Cardiac fibroblast (primary cell): ENCODE data around the gene NAIF1.
"Not testable (repeated sequence)": the region's sequence is repeated elsewhere in the genome, so short reads cannot be mapped to it uniquely, and the experiment has no call there.

Experiments used
- DNase-seq, 2 donors: peaks; one replicate each; pipeline versions ENCODE4 v3.0.0 to v3.0.0-alpha.2; 2010; ENCODE audit warnings: low read depth in 2 of 2
- H3K4me3 ChIP-seq, 2 donors: replicated peaks in 1 of 2; 1 replicate in 1 of 2; 2 replicates in 1 of 2; pipeline ENCODE4 v1.5.1; 2011; ENCODE audit warnings: low read depth in 2 of 2, low read length in 2 of 2, mild to moderate bottlenecking in 2 of 2, moderate library complexity in 1 of 2
- CTCF ChIP-seq: IDR thresholded peaks from one replicate; pipeline ENCODE4 v1.5.1; 2011; ENCODE audit warnings: low read depth, mild to moderate bottlenecking, low read length, inconsistent platforms

The NAIF1 gene

GRCh38 chr9:128033609-128034008, 33.5 kb downstream of the NAIF1 start:
- no peak for DNase-seq
- no peak overlapping the region for H3K4me3 ChIP-seq
- no peak for TF ChIP-seq CTCF

GRCh38 chr9:128027705-128028104, 39.4 kb downstream of the NAIF1 start:
- no peak for DNase-seq
- no peak for TF ChIP-seq CTCF
- no peak overlapping the region for H3K4me3 ChIP-seq

GRCh38 chr9:128026773-128027541, 40.2 kb downstream of the NAIF1 start:
- H3K4me3 ChIP-seq: no peak overlapping the region
- TF ChIP-seq CTCF: no peak
- peak; percentile 73 to 77 for DNase-seq

- no peak overlapping the region for H3K4me3 ChIP-seq
- TF ChIP-seq CTCF: no peak
- DNase-seq: no peak
These were observed 40.8 kb downstream of the NAIF1 start for GRCh38 chr9:128026255-128026772.

GRCh38 chr9:128025736-128026135, 41.4 kb downstream of the NAIF1 start:
- TF ChIP-seq CTCF: no peak
- H3K4me3 ChIP-seq: no peak overlapping the region
- no peak for DNase-seq

GRCh38 chr9:128024761-128025308, 42.3 kb downstream of the NAIF1 start:
- DNase-seq: no peak
- H3K4me3 ChIP-seq: no peak overlapping the region
- no peak for TF ChIP-seq CTCF

GRCh38 chr9:128023671-128024070, 43.4 kb downstream of the NAIF1 start:
- not testable (repeated sequence) for DNase-seq, H3K4me3 ChIP-seq
